ENCODE results near the gene CINP. TPM values are rescaled to one million over a fixed set of nuclear protein-coding genes. Genes with fewer than 3 reads are reported as not detected.

CINP gene
- polyA plus RNA-seq, 4 donors = 33.1 to 39.0 (median 37.2) TPM

Other genes with a start within 250 kb of the CINP start
- gene WDR20, start 223.0 kb downstream of the CINP start, polyA plus RNA-seq (ENCODE audit: insufficient read length in 4 of 4) = 10 to 100 TPM; 28.1 to 33.3 (median 29.9) TPM
- gene MOK, start 57.7 kb downstream of the CINP start, polyA plus RNA-seq (ENCODE audit: insufficient read length in 4 of 4) = 10 to 100 TPM; 23.3 to 41.9 (median 31.8) TPM
- gene ZNF839, start 43.1 kb downstream of the CINP start, polyA plus RNA-seq (ENCODE audit: insufficient read length in 4 of 4) = 10 to 100 TPM; 13.3 to 21.5 (median 17.6) TPM
- 10 to 100 TPM; 14.8 to 20.9 (median 18.0) TPM for gene TECPR2, start 51 bp upstream of the CINP start, polyA plus RNA-seq (ENCODE audit: insufficient read length in 4 of 4)
- gene ANKRD9, start 146.9 kb upstream of the CINP start, polyA plus RNA-seq (ENCODE audit: insufficient read length in 4 of 4) = 1 to 10 TPM; 6.0 to 7.6 (median 6.4) TPM
- 10 to 100 TPM; 31.0 to 42.5 (median 37.8) TPM for gene RCOR1, start 229.8 kb upstream of the CINP start, polyA plus RNA-seq (ENCODE audit: insufficient read length in 4 of 4)

All from left renal cortex interstitium (tissue), 4 donors.